H1 (cell line): Measurements from ENCODE around the gene PIM1. TPM values are rescaled to one million over a fixed set of nuclear protein-coding genes. Genes with fewer than 3 reads are reported as not detected.

ENCODE experiments used
- CBX5 ChIP-seq: fragments of 300-800, 300-1000 bp; sonication (generic); IDR thresholded peaks from 2 replicates; pipeline ENCODE4 v1.7.1; 2016; ENCODE audit warnings: antibody characterized with exemption, low read length, low read depth
- CHD2 ChIP-seq: IDR thresholded peaks from 2 replicates; pipeline ENCODE4 v1.6.1; 2012; ENCODE audit warnings: low read length, improper control_type of control experiment
- KDM4A ChIP-seq: IDR thresholded peaks from one replicate; pipeline ENCODE4 v1.7.1; 2012; ENCODE audit warnings: low read depth, mild to moderate bottlenecking, moderate library complexity, low read length, inconsistent platforms; ENCODE audit not compliant: severe bottlenecking
- RBBP5 ChIP-seq: IDR thresholded peaks from 2 replicates; pipeline ENCODE4 v1.7.1; 2012; ENCODE audit warnings: low read depth, mild to moderate bottlenecking, inconsistent platforms, low read length, moderate library complexity, borderline replicate concordance
- polyA plus RNA-seq, 7 experiments: library from polyadenylated mRNA; depleted of rRNA in 3 of 7; stranded (reverse) in 5 of 7; unstranded in 2 of 7; fragments of >200 nt in 5 of 7; fragments of 200-250 nt in 2 of 7; gene quantifications; 1 replicate in 5 of 7; 2 replicates in 1 of 7; 4 replicates in 1 of 7; pipeline versions ENCODE4 v1.2.1 to v1.2.3, GENCODE V29; 2011 to 2013; ENCODE audit warnings: missing spikeins in 2 of 7, mixed read lengths in 2 of 7
- total RNA-seq: library from RNA; stranded (reverse); fragmentation: NEBNext Ultra II Directional; extraction: Animal tissue kit (Norgen Biotek cat#: 25700); gene quantifications from 2 replicates; pipeline ENCODE4 v1.2.1, GENCODE V29; 2021

Gene PIM1
- total and polyA plus RNA-seq, 2 of the 8 experiments (the other 6 are each of a cell fraction or from before 2014, with no cell fraction given): 25.5 to 94.9 TPM

- TF ChIP-seq RBBP5: no peak
- no peak for TF ChIP-seq CHD2
- TF ChIP-seq KDM4A: no peak
- no peak for TF ChIP-seq CBX5
Observed at GRCh38 chr6:37129566-37129965, 40.4 kb upstream of the PIM1 start (continued).
